Vagina (tissue), 2 donors: ENCODE results near the gene RIMOC1.

Source experiments
- CTCF ChIP-seq, 3 experiments: fragments of 450-650 bp in 2 of 3; fragments of 200-600 bp in 1 of 3; sonication (generic) in 1 of 3; IDR thresholded peaks; one replicate each; pipeline ENCODE4 v1.5.1; 2017 to 2019; ENCODE audit warnings: antibody characterized with exemption in 3 of 3, mild to moderate bottlenecking in 2 of 3, moderate library complexity in 2 of 3
- POLR2A ChIP-seq, 2 donors: fragments of 450-650 bp; IDR thresholded peaks; one replicate each; pipeline ENCODE4 v1.6.1; 2017; ENCODE audit warnings: antibody characterized with exemption in 2 of 2, mild to moderate bottlenecking in 2 of 2, moderate library complexity in 2 of 2
- POLR2AphosphoS5 ChIP-seq, 2 donors: sonication (generic); formaldehyde crosslinking; IDR thresholded peaks; one replicate each; pipeline ENCODE4 v1.9.0; 2017; ENCODE audit warnings: antibody characterized with exemption in 2 of 2, mild to moderate bottlenecking in 2 of 2, low read depth in 1 of 2; ENCODE audit not compliant: insufficient read depth in 1 of 2

GRCh38 chr5:41871852-41872251, 32.3 kb upstream of the RIMOC1 start:
- TF ChIP-seq CTCF (IDR thresholded peaks at IDR 0.05) (no peak), POLR2A (IDR thresholded peaks at IDR 0.05) (no peak), POLR2AphosphoS5 (IDR thresholded peaks at IDR 0.05; ENCODE audit: insufficient read depth in 1 of 2, low read depth in 1 of 2) (peak in 1 of 2 donors; percentile 76)
